DOHH2 (cell line): ENCODE data around the gene PPM1N.

Source experiments
- H3F3A ChIP-seq: fragments of 200-600 bp; sonication (generic), shearing (Covaris generic); 2 replicates; pipeline ENCODE4 v1.6.0; 2016; ENCODE audit warnings: antibody characterized with exemption, mild to moderate bottlenecking; ENCODE audit not compliant: control insufficient read depth, insufficient read depth
- H3K27ac ChIP-seq: fragments of 200-600 bp; sonication (generic); 2 replicates; pipeline ENCODE4 v1.5.1; 2014; ENCODE audit warnings: low read depth, mild to moderate bottlenecking, low read length, moderate library complexity
- H3K27me3 ChIP-seq: fragments of 200-600 bp; sonication (generic); 2 replicates; pipeline ENCODE4 v1.6.1; 2014; ENCODE audit warnings: mild to moderate bottlenecking, low read length, mixed read lengths; ENCODE audit not compliant: control insufficient read depth
- H3K36me3 ChIP-seq: fragments of 200-600 bp; sonication (generic); 2 replicates; pipeline ENCODE4 v1.6.1; 2014; ENCODE audit warnings: mild to moderate bottlenecking, low read length, moderate library complexity, mixed read lengths; ENCODE audit not compliant: control insufficient read depth
- H3K4me1 ChIP-seq: fragments of 200-600 bp; sonication (generic); 2 replicates; pipeline ENCODE4 v1.6.1; 2014; ENCODE audit warnings: mild to moderate bottlenecking, low read length, mixed read lengths; ENCODE audit not compliant: control insufficient read depth
- H3K4me2 ChIP-seq: fragments of 200-600 bp; sonication (generic); 2 replicates; pipeline ENCODE4 v1.6.0; 2014; ENCODE audit warnings: mild to moderate bottlenecking, low read length, moderate library complexity
- H3K4me3 ChIP-seq: fragments of 200-600 bp; sonication (generic); 2 replicates; pipeline ENCODE4 v1.5.1; 2014; ENCODE audit warnings: mild to moderate bottlenecking, low read length, mixed read lengths
- H3K79me2 ChIP-seq: fragments of 200-600 bp; sonication (generic); 2 replicates; pipeline ENCODE4 v1.6.1; 2014; ENCODE audit warnings: mild to moderate bottlenecking, low read length, mixed read lengths; ENCODE audit not compliant: control insufficient read depth
- H3K9me2 ChIP-seq: fragments of 200-600 bp; sonication (generic); replicated peaks from 2 replicates; pipeline ENCODE4 v1.6.1; 2014; ENCODE audit warnings: mild to moderate bottlenecking, low read length, mixed read lengths; ENCODE audit not compliant: control insufficient read depth
- H3K9me3 ChIP-seq: fragments of 200-600 bp; sonication (generic); 2 replicates; pipeline ENCODE4 v1.6.1; 2014; ENCODE audit warnings: antibody characterized with exemption, low read length, mixed read lengths; ENCODE audit not compliant: control insufficient read depth, insufficient read depth
- H4K20me1 ChIP-seq: fragments of 200-600 bp; sonication (generic); 2 replicates; pipeline ENCODE4 v1.6.0; 2014; ENCODE audit warnings: low read depth, mild to moderate bottlenecking, antibody characterized with exemption, low read length, moderate library complexity; ENCODE audit not compliant: control insufficient read depth, insufficient read depth
- EZH2phosphoT487 ChIP-seq: fragments of 200-600 bp; sonication (generic); IDR thresholded peaks from 2 replicates; pipeline ENCODE4 v1.6.1; 2017; ENCODE audit warnings: borderline replicate concordance, mild to moderate bottlenecking, antibody characterized with exemption, low read length, moderate library complexity, mixed read lengths
- TF ChIP-seq, protein P1 (sequence below): fragments of 200-600 bp; sonication (generic); IDR thresholded peaks from one replicate; pipeline ENCODE4 v1.5.1; 2014; ENCODE audit warnings: antibody characterized with exemption, mild to moderate bottlenecking, low read depth, low read length; ENCODE audit not compliant: poor library complexity, severe bottlenecking

PPM1N gene

DNA sequence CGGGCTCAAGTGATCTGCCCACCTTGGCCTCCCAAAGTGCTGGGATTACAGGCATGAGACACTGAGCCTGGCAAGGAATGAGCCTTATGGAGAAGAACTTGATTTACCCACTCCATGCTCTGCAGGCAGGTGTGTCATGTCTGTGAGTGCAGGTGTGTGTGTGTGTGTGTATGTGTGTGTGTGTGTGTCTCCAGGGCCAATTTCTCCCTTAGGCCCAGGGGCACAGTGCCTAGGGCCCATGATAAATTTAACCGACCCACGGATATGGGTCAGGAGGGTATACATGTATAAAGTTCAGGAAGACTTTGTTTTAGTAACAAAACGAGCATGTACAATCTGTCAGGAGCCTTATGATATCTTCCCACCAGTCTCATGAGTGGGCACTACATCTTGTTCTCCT, 35.0 kb upstream of the PPM1N start:
- H3K27ac ChIP-seq = no peak overlapping the region
- H3K4me3 ChIP-seq = no peak overlapping the region
- TF ChIP-seq, protein P1, sequence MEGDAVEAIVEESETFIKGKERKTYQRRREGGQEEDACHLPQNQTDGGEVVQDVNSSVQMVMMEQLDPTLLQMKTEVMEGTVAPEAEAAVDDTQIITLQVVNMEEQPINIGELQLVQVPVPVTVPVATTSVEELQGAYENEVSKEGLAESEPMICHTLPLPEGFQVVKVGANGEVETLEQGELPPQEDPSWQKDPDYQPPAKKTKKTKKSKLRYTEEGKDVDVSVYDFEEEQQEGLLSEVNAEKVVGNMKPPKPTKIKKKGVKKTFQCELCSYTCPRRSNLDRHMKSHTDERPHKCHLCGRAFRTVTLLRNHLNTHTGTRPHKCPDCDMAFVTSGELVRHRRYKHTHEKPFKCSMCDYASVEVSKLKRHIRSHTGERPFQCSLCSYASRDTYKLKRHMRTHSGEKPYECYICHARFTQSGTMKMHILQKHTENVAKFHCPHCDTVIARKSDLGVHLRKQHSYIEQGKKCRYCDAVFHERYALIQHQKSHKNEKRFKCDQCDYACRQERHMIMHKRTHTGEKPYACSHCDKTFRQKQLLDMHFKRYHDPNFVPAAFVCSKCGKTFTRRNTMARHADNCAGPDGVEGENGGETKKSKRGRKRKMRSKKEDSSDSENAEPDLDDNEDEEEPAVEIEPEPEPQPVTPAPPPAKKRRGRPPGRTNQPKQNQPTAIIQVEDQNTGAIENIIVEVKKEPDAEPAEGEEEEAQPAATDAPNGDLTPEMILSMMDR = no peak
- TF ChIP-seq EZH2phosphoT487 = no peak
- H3K4me2 ChIP-seq = no peak overlapping the region
- no peaks in the 10 kb centered on the region for H4K20me1 ChIP-seq
- peaks cover 3% of the 10 kb centered on the region for H3K79me2 ChIP-seq
- no peaks in the 10 kb centered on the region for H3K36me3 ChIP-seq
- H3K9me2 ChIP-seq = no peaks in the 10 kb centered on the region
- peaks cover 43% of the 10 kb centered on the region for H3K4me1 ChIP-seq
- H3K9me3 ChIP-seq = no peaks in the 10 kb centered on the region
- peaks cover 14% of the 10 kb centered on the region; the same call in 1 of the 2 replicates for H3F3A ChIP-seq
- 0 out of 2 replicates have a peak, but pooled peaks cover 3% of the 10 kb centered on the region for H3K27me3 ChIP-seq

DNA sequence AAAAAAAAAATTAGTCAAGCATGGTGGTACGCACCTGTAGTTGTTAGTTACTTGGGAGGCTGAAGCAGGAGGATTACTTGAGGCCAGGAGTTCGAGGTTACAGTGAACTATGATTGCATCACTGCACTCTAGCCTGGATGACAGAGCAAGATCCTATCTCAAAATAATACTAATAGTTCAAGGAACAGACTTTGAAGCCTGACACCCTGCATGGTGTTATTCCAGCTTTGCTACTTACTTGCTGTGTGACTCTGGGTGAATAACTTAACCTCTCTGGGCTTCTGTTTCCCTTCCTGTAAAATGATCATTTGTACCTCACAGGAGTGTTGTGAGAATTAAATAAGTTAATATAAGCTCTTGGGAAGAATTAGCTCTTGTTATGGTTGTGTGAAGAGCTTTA, 34.0 kb upstream of the PPM1N start:
- Histone ChIP-seq H3F3A (peaks cover 14% of the 10 kb centered on the region; the same call in 1 of the 2 replicates), H3K4me2 (no peak overlapping the region)

DNA sequence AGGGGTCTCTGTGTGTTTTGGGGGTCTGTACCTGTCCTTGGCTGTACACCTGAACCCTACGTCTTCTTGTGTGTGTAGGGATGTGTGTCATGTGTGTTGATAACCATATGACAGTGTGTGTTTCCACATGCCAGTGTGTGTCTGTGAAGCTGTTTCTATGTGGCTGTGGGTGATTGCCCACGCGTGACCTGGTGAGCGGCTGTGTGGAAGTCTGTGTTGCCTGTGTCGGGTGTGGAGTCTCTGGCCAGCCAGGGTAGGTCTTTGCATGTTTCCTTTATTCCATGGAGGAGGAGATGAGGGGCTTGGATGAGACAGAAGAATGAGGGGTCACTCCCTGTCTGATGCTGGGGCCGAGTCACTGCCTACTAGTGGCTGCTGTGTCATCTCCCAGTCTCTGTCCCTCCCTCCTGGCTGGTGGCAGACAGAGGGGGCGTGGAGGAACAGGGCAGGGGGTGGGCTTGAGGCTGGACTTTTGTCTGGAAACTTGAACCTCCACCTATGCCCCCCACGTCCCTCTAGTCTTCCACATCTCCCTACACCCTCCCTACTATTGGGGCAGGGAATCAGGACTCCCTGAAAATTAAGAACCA, 33.3 kb upstream of the PPM1N start:
- Histone ChIP-seq H3K79me2 (peaks cover 6% of the 10 kb centered on the region), H3K9me2 (no peaks in the 10 kb centered on the region), H3K4me1 (peaks cover 49% of the 10 kb centered on the region), H3K27me3 (0 out of 2 replicates have a peak, but pooled peaks cover 3% of the 10 kb centered on the region), H3K9me3 (no peaks in the 10 kb centered on the region), H4K20me1 (no peaks in the 10 kb centered on the region), H3K4me3 (no peak overlapping the region), H3K4me2 (peak overlapping the region; percentile 14; the same call in 1 of the 2 replicates), H3F3A (peaks cover 14% of the 10 kb centered on the region; the same call in 1 of the 2 replicates), H3K27ac (no peak overlapping the region), H3K36me3 (no peaks in the 10 kb centered on the region)
- no peak for TF ChIP-seq EZH2phosphoT487
- TF ChIP-seq, protein P1 = no peak

More for the DNA sequence above, 34.0 kb upstream of the PPM1N start:
- H3K79me2 ChIP-seq = peaks cover 6% of the 10 kb centered on the region
- TF ChIP-seq, protein P1 = no peak
- TF ChIP-seq EZH2phosphoT487 = no peak
- H3K4me3 ChIP-seq = no peak overlapping the region
- no peaks in the 10 kb centered on the region for H3K36me3 ChIP-seq
- H3K27ac ChIP-seq = no peak overlapping the region
- H3K4me1 ChIP-seq = peaks cover 43% of the 10 kb centered on the region
- no peaks in the 10 kb centered on the region for H3K9me2 ChIP-seq
- no peaks in the 10 kb centered on the region for H3K9me3 ChIP-seq
- H3K27me3 ChIP-seq = 0 out of 2 replicates have a peak, but pooled peaks cover 3% of the 10 kb centered on the region
- H4K20me1 ChIP-seq = no peaks in the 10 kb centered on the region
